IMR-90 (cell line): ENCODE measurements around the gene INPP5A. TPM values are rescaled to one million over a fixed set of nuclear protein-coding genes. Genes with fewer than 3 reads are reported as not detected.

Source experiments
- ATAC-seq: fragments of 200-7000 bp; cut with Tn5 transposase; 2 replicates; pipeline ENCODE4 v1.9.1; 2020; ENCODE audit warnings: low read depth, mild to moderate bottlenecking, moderate library complexity
- BruUV-seq: library from RNA; stranded (reverse); fragments of 400-500 nt; replicated peaks from 2 replicates; lab custom pipeline; 2021; lab: Mats Ljungman, UMichigan
- CTCF ChIA-PET: fragments of 300-600 bp; formaldehyde crosslinking; extraction: SDS; loops from one replicate; lab custom pipeline; 2021; ENCODE audit warnings: antibody characterized with exemption; lab: Yijun Ruan, JAX
- POLR2A ChIA-PET: fragments of 300-600 bp; sonication (Branson Sonifier 250); formaldehyde crosslinking; loops from one replicate; lab custom pipeline; 2022; ENCODE audit warnings: antibody characterized with exemption; ENCODE audit not compliant: unreplicated experiment; lab: Charles Lee
- DNase-seq: peaks from one replicate; pipeline ENCODE4 v3.0.0; 2013
- H2AFZ ChIP-seq: replicated peaks from 2 replicates; pipeline ENCODE3; 2013; ENCODE audit warnings: low read length, mild to moderate bottlenecking; ENCODE audit not compliant: poor library complexity
- H2AK5ac ChIP-seq: 2 replicates; pipeline ENCODE4 v1.6.1; 2013; ENCODE audit warnings: low read depth, low read length, inconsistent platforms
- H2AK9ac ChIP-seq: replicated peaks from 2 replicates; pipeline ENCODE3; 2013; ENCODE audit warnings: mild to moderate bottlenecking, low read depth, low read length, moderate library complexity; ENCODE audit not compliant: poor library complexity
- H2BK120ac ChIP-seq: 2 replicates; pipeline ENCODE4 v1.6.1; 2013; ENCODE audit warnings: low read depth, low read length, inconsistent platforms
- H2BK15ac ChIP-seq: 3 replicates; pipeline ENCODE4 v1.6.1; 2013; ENCODE audit warnings: low read depth, low read length, inconsistent platforms
- H2BK20ac ChIP-seq: 2 replicates; pipeline ENCODE4 v1.6.1; 2013; ENCODE audit warnings: low read depth, mild to moderate bottlenecking, inconsistent platforms, low read length, moderate library complexity
- H2BK5ac ChIP-seq: 2 replicates; pipeline ENCODE4 v1.6.1; 2013; ENCODE audit warnings: mild to moderate bottlenecking, low read depth, low read length, inconsistent platforms; ENCODE audit not compliant: poor library complexity, severe bottlenecking
- H3K14ac ChIP-seq: replicated peaks from 2 replicates; pipeline ENCODE4 v1.6.1; 2013; ENCODE audit warnings: low read depth, low read length, inconsistent platforms
- H3K18ac ChIP-seq: 2 replicates; pipeline ENCODE4 v1.6.1; 2013; ENCODE audit warnings: low read depth, low read length, control low read depth
- H3K23ac ChIP-seq: 2 replicates; pipeline ENCODE4 v1.6.1; 2013; ENCODE audit warnings: low read depth, low read length, inconsistent platforms
- H3K27ac ChIP-seq: 2 replicates; pipeline ENCODE4 v1.5.1; 2013; ENCODE audit warnings: mild to moderate bottlenecking, control low read depth, low read length; ENCODE audit not compliant: insufficient read depth
- H3K27me3 ChIP-seq: 2 replicates; pipeline ENCODE4 v1.6.1; 2013; ENCODE audit warnings: low read length; ENCODE audit not compliant: control insufficient read depth, insufficient read depth
- H3K36me3 ChIP-seq: 2 replicates; pipeline ENCODE4 v1.6.1; 2013; ENCODE audit warnings: low read length, mixed read lengths; ENCODE audit not compliant: control insufficient read depth, insufficient read depth
- H3K4ac ChIP-seq: 2 replicates; pipeline ENCODE4 v1.6.1; 2013; ENCODE audit warnings: low read depth, low read length, inconsistent platforms
- H3K4me1 ChIP-seq: 2 replicates; pipeline ENCODE4 v1.6.1; 2013; ENCODE audit warnings: low read length, mixed read lengths; ENCODE audit not compliant: control insufficient read depth, insufficient read depth
- H3K4me2 ChIP-seq: 2 replicates; pipeline ENCODE4 v1.6.1; 2013; ENCODE audit warnings: low read depth, mild to moderate bottlenecking, control low read depth, low read length, moderate library complexity
- H3K4me3 ChIP-seq: 2 replicates; pipeline ENCODE4 v1.5.1; 2013; ENCODE audit warnings: low read depth, mild to moderate bottlenecking, control low read depth, low read length, moderate library complexity; ENCODE audit not compliant: insufficient read depth
- H3K56ac ChIP-seq: 2 replicates; pipeline ENCODE4 v1.6.1; 2013; ENCODE audit warnings: low read length, inconsistent platforms; ENCODE audit not compliant: insufficient read depth; ENCODE audit errors: extremely low read depth
- H3K79me1 ChIP-seq, 2 experiments: 2 replicates each; pipeline ENCODE4 v1.6.1; 2013; ENCODE audit warnings: low read length in 2 of 2, inconsistent platforms in 1 of 2, low read depth in 1 of 2
- H3K9ac ChIP-seq: 2 replicates; pipeline ENCODE4 v1.6.1; 2013; ENCODE audit warnings: low read depth, low read length, control low read depth
- H3K9me1 ChIP-seq: 2 replicates; pipeline ENCODE4 v1.6.1; 2013; ENCODE audit warnings: low read length, inconsistent platforms; ENCODE audit not compliant: insufficient read depth
- H3K9me3 ChIP-seq: 2 replicates; pipeline ENCODE4 v1.6.1; 2013; ENCODE audit warnings: low read length; ENCODE audit not compliant: control insufficient read depth, insufficient read depth
- H4K20me1 ChIP-seq: 2 replicates; pipeline ENCODE4 v1.6.1; 2013; ENCODE audit warnings: low read length, inconsistent platforms; ENCODE audit not compliant: insufficient read depth
- H4K5ac ChIP-seq: 2 replicates; pipeline ENCODE4 v1.6.1; 2013; ENCODE audit warnings: mild to moderate bottlenecking, low read depth, low read length, control low read depth
- H4K8ac ChIP-seq, 2 experiments: 2 replicates each; pipeline ENCODE4 v1.6.1; 2013; ENCODE audit warnings: low read depth in 2 of 2, low read length in 2 of 2, control low read depth in 1 of 2, inconsistent platforms in 1 of 2
- H4K91ac ChIP-seq: 2 replicates; pipeline ENCODE4 v1.6.1; 2013; ENCODE audit warnings: low read depth, low read length, inconsistent platforms; ENCODE audit not compliant: insufficient read depth
- BHLHE40 ChIP-seq: fragments of 150-350 bp; IDR thresholded peaks from 2 replicates; pipeline ENCODE4 v1.6.1; 2016; ENCODE audit warnings: mild to moderate bottlenecking, low read depth, low read length
- CHD1 ChIP-seq: IDR thresholded peaks from 2 replicates; pipeline ENCODE4 v1.6.1; 2012; ENCODE audit warnings: low read depth, low read length, improper control_type of control experiment
- MXI1 ChIP-seq: IDR thresholded peaks from 2 replicates; pipeline ENCODE4 v1.6.1; 2012; ENCODE audit warnings: low read depth, mild to moderate bottlenecking, low read length, moderate library complexity, borderline replicate concordance
- POLR2A ChIP-seq: IDR thresholded peaks from 2 replicates; pipeline ENCODE4 v1.6.1; 2012; ENCODE audit warnings: mild to moderate bottlenecking, low read depth, low read length
- RCOR1 ChIP-seq: IDR thresholded peaks from 2 replicates; pipeline ENCODE4 v1.6.1; 2012; ENCODE audit warnings: mild to moderate bottlenecking, low read length, improper control_type of control experiment; ENCODE audit not compliant: insufficient replicate concordance
- RFX5 ChIP-seq: IDR thresholded peaks from 2 replicates; pipeline ENCODE4 v1.8.0; 2012; ENCODE audit warnings: low read depth, mild to moderate bottlenecking, low read length, moderate library complexity
- USF2 ChIP-seq: fragments of 150-350 bp; IDR thresholded peaks from 2 replicates; pipeline ENCODE4 v1.6.1; 2017; ENCODE audit warnings: mild to moderate bottlenecking, antibody characterized with exemption, low read length, low read depth
- WGBS, 2 experiments: methylation state at CpG; one replicate each; pipeline versions ENCODE4 v1.1.5 to v1.1.7; 2013; ENCODE audit warnings: missing lambda C conversion rate in 2 of 2; ENCODE audit not compliant: insufficient read length in 1 of 2; ENCODE audit errors: extremely low coverage in 2 of 2; 5-methylcytosine and 5-hydroxymethylcytosine counted together
- dilution Hi-C: fragments of 300-500 bp; cut with HindIII; formaldehyde crosslinking; loops from one replicate; pipeline ENCODE4 v1.14.3; 2018; ENCODE audit warnings: low sequenced_read_pairs; ENCODE audit not compliant: unreplicated experiment
- in situ Hi-C: fragments of 300-500 bp; cut with MboI; formaldehyde crosslinking; loops from 3 replicates; pipeline ENCODE4 v1.14.3; 2019; ENCODE audit warnings: low sequenced_read_pairs, inconsistent platforms, mixed read lengths
- intact Hi-C: fragments of 100-400 bp; cut with micrococcal nuclease; formaldehyde crosslinking; loops from 2 replicates; pipeline ENCODE4 v1.10.0; 2022
- polyA plus RNA-seq, 3 experiments: library from polyadenylated mRNA; depleted of rRNA; stranded (reverse); fragments of >200 nt; gene quantifications; 2 replicates each; pipeline ENCODE4 v1.2.3, GENCODE V29; 2012; ENCODE audit warnings: low replicate concordance in 1 of 3
- total RNA-seq: library from RNA; depleted of rRNA; stranded (reverse); fragments of >200 nt; gene quantifications from 2 replicates; pipeline ENCODE4 v1.2.3, GENCODE V29; 2012

Gene INPP5A
- total and polyA plus RNA-seq, 2 of the 4 experiments (the other 2 are of a cell fraction): 21.4 to 36.7 TPM

DNA sequence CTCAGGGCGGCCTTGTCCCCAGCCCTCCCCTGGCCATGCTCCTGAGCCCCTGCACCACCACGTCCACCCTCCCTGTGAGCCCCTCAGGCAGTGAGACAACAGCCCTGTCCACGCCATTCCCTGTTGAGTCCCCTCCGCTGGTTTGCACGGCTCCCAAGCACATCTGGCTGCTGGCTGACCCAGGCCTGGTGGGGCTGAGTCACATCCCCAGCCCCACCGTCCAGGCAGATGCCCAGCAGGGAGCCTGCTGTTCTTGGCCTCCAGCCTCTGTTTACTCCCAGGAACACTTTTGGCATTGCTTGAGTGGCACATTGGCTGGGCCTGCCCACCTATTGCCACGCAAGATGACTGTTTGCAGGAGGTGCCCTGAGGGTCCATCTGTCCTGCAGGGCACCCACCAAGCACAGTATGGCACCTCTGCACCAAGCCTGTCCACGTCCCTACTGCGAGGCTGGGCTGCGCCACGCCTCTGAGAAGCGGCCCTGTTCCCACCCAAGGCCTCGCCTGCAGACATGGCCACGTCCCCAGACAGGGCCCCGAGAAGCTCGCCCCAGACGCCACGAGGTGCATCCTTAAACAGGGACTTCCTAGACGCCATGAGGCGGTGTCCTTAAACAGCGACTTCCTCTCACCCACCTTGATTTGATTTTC, 48.4 kb upstream of the INPP5A start:
- no peaks in the 10 kb centered on the region for H3K79me1 ChIP-seq
- H3K14ac ChIP-seq: no peak overlapping the region
- no peak overlapping the region for H4K91ac ChIP-seq
- 67% methylated on average over 10 of the region's 21 CpGs; no CpG with 5 or more reads in 1 of the 2 experiments for WGBS, 2 experiments
- no peak overlapping the region for H2BK5ac ChIP-seq
- TF ChIP-seq USF2 (no peak), POLR2A (no peak), RFX5 (no peak), CHD1 (no peak), MXI1 (no peak), RCOR1 (no peak), BHLHE40 (no peak)
- H3K18ac ChIP-seq: no peak overlapping the region
- H2AK9ac ChIP-seq: peak overlapping the region; percentile 5
- no peak overlapping the region for H2BK15ac ChIP-seq
- ATAC-seq: peak; percentile 76
- H2BK120ac ChIP-seq: no peak overlapping the region
- ChIA-PET POLR2A (no interaction called here), CTCF (no interaction called here)
- intact Hi-C loops: no loop called here
- peaks cover 4% of the 10 kb centered on the region for H3K4me1 ChIP-seq
- H3K4ac ChIP-seq: no peak overlapping the region
- DNase-seq: peak; percentile 51
- H3K56ac ChIP-seq: no peak overlapping the region
- H3K9ac ChIP-seq: no peak overlapping the region
- no peak overlapping the region for H3K4me3 ChIP-seq
- no peak overlapping the region for H2AK5ac ChIP-seq
- no peaks in the 10 kb centered on the region for H4K20me1 ChIP-seq
- no peaks in the 10 kb centered on the region; the same call in 1 of the 2 replicates for H3K9me3 ChIP-seq
- dilution Hi-C loops: no loop called here
- no peak overlapping the region for H2BK20ac ChIP-seq
- no TSS peak for BruUV-seq
- H4K5ac ChIP-seq: no peak overlapping the region
- no peak overlapping the region for H4K8ac ChIP-seq
- H3K23ac ChIP-seq: no peak overlapping the region
- H3K27me3 ChIP-seq: peaks cover 2% of the 10 kb centered on the region; the same call in 1 of the 2 replicates
- no peak overlapping the region for H3K4me2 ChIP-seq
- no peaks in the 10 kb centered on the region for H3K36me3 ChIP-seq
- no peaks in the 10 kb centered on the region for H3K9me1 ChIP-seq
- no peak overlapping the region for H3K27ac ChIP-seq
- in situ Hi-C loops: no loop called here
- no peak overlapping the region for H2AFZ ChIP-seq
